Measurements from ENCODE around the gene EDAR.

- TF ChIP-seq CTCF (IDR thresholded peaks at IDR 0.05) = no peak
- TF ChIP-seq SMC3 (IDR thresholded peaks at IDR 0.05; ENCODE audit: low read depth, low read length) = no peak
- TF ChIP-seq MAX (IDR thresholded peaks at IDR 0.05; ENCODE audit: low read depth) = no peak
- TF ChIP-seq MEF2A (IDR thresholded peaks at IDR 0.05; ENCODE audit: borderline replicate concordance, low read depth) = no peak
- no peak for TF ChIP-seq FOXM1 (IDR thresholded peaks at IDR 0.05; ENCODE audit: low read depth)
- no peak for TF ChIP-seq YY1 (IDR thresholded peaks at IDR 0.05; ENCODE audit: low read depth)
- TF ChIP-seq FOXJ3 (CRISPR knock-in tag; IDR thresholded peaks at IDR 0.05) = no peak
- TF ChIP-seq FOSL2 (IDR thresholded peaks at IDR 0.05; ENCODE audit: borderline replicate concordance, low read depth) = no peak
- TF ChIP-seq USF2 (IDR thresholded peaks at IDR 0.05; ENCODE audit: borderline replicate concordance, low read depth, low read length) = no peak
- TF ChIP-seq USF1 (IDR thresholded peaks at IDR 0.05; ENCODE audit: borderline replicate concordance, low read depth) = no peak
- no peak for TF ChIP-seq TAF1 (IDR thresholded peaks at IDR 0.05; ENCODE audit: borderline replicate concordance, low read depth, low read length)
These were observed 25.5 kb upstream of the EDAR start for GRCh38 chr2:109014476-109014875.
